ENCODE measurements around the gene CCSER1. TPM values are rescaled to one million over a fixed set of nuclear protein-coding genes. Genes with fewer than 3 reads are reported as not detected.
"Not testable (repeated sequence)": the region's sequence is repeated elsewhere in the genome, so short reads cannot be mapped to it uniquely, and the experiment has no call there.

The CCSER1 gene
- polyA plus RNA-seq, 3 donors, result 0.09 to 0.75 (median 0.13) TPM

DNA sequence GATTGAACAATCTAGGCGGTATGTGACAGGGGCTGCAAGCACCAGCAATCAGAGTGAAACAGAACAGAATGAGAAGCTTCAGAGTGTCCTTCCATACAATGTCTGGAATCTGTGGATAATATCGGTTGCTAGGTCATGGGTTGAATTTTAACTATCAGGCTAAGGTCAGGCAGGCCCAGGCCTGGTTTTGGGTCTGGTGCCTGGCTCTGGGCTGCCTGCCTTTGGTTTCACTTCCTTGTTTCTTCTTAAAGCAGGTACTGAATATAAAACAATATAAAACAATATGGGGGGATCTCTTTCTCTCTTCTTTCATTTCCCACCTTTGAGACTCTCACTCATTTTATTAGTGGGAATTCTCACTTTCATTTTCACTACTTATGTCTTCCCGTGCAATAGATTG lies 962.0 kb downstream of the CCSER1 start:
- intact Hi-C loops (cut with micrococcal nuclease), result no loop called here
- Histone ChIP-seq H3K9ac (ENCODE audit: insufficient read depth, low read length, poor library complexity, severe bottlenecking) (no peak overlapping the region), H3K9me3 (replicated peaks in 1 of 2; ENCODE audit: control insufficient read depth in 1 of 2, insufficient read depth in 1 of 2, low read length in 2 of 2) (peaks cover 4% of the 10 kb centered on the region in 2 donors), H3K27me3 (ENCODE audit: control insufficient read depth in 2 of 2, insufficient read depth in 2 of 2, low read length in 2 of 2) (no peaks in the 10 kb centered on the region), H3K27ac (ENCODE audit: low read depth in 1 of 2, low read length in 2 of 2) (no peak overlapping the region), H3K4me3 (replicated peaks in 1 of 3; ENCODE audit: low read depth in 2 of 3, low read length in 3 of 3) (no peak overlapping the region), H4K20me1 (ENCODE audit: insufficient read depth, low read length) (no peaks in the 10 kb centered on the region), H3K79me2 (ENCODE audit: insufficient read depth, low read length) (no peaks in the 10 kb centered on the region), H3K36me3 (replicated peaks in 1 of 2; ENCODE audit: control insufficient read depth in 1 of 2, insufficient read depth in 2 of 2, low read length in 2 of 2) (no peaks in the 10 kb centered on the region), H3K4me2 (replicated peaks; ENCODE audit: extremely low read depth, low read length, poor library complexity, severe bottlenecking) (no peak overlapping the region), H3K4me1 (ENCODE audit: control insufficient read depth in 1 of 2, insufficient read depth in 2 of 2, low read length in 2 of 2) (no peaks in the 10 kb centered on the region), H2AFZ (ENCODE audit: insufficient read depth, low read depth, low read length, poor library complexity, severe bottlenecking) (no peak overlapping the region)
- peaks cover 2 to 15% (median 7%) of the 10 kb centered on the region in 7 donors for H3K9me3 Mint-ChIP-seq
- H3K4me1 Mint-ChIP-seq, result no peaks in the 10 kb centered on the region
- 91% methylated on average over 2 of the region's 3 CpGs for WGBS (ENCODE audit: insufficient coverage)
- H3K4me3 Mint-ChIP-seq, result no peak overlapping the region
- no peak for DNase-seq
- no peaks in the 10 kb centered on the region for H3K36me3 Mint-ChIP-seq
- no peaks in the 10 kb centered on the region for H3K27me3 Mint-ChIP-seq (ENCODE audit: low read depth in 3 of 3)
- no peak overlapping the region for H3K27ac Mint-ChIP-seq
- no peak for TF ChIP-seq CTCF (IDR thresholded peaks at IDR 0.05)

DNA sequence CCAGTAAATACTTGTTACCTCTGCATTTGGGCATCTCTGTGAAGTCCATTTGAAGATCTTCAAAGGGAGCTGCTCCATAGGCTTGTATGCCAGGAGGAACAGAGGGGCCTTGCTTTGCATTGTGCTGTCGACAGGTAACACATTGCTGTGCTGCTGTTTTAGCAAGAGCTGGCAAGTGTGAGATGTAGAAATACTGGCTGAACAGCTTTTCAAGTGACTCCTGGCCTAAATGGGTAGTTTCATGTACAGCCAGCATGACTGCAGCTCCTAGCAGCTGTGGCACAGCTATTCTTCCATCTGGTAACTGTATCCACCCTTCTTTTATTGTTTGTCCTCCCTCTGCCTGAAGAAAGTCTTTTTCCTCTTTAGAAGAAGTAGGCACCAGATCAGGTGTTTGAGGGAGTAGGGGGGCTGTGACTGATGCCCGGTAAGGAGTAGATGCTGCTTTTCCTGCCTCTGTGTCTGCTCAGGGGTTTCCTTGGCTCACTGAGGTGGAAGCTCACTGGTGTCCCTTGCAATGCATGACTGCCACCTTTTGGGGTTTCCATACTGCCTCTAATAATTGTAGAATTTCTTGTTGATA lies 965.3 kb downstream of the CCSER1 start:
- no peak for DNase-seq
- Histone ChIP-seq H3K36me3 (replicated peaks in 1 of 2; ENCODE audit: control insufficient read depth in 1 of 2, insufficient read depth in 2 of 2, low read length in 2 of 2) (no peaks in the 10 kb centered on the region), H3K79me2 (ENCODE audit: insufficient read depth, low read length) (no peaks in the 10 kb centered on the region), H4K20me1 (ENCODE audit: insufficient read depth, low read length) (no peaks in the 10 kb centered on the region), H2AFZ (ENCODE audit: insufficient read depth, low read depth, low read length, poor library complexity, severe bottlenecking) (no peak overlapping the region), H3K4me2 (replicated peaks; ENCODE audit: extremely low read depth, low read length, poor library complexity, severe bottlenecking) (no peak overlapping the region), H3K4me1 (ENCODE audit: control insufficient read depth in 1 of 2, insufficient read depth in 2 of 2, low read length in 2 of 2) (no peaks in the 10 kb centered on the region), H3K9ac (ENCODE audit: insufficient read depth, low read length, poor library complexity, severe bottlenecking) (no peak overlapping the region), H3K9me3 (replicated peaks in 1 of 2; ENCODE audit: control insufficient read depth in 1 of 2, insufficient read depth in 1 of 2, low read length in 2 of 2) (peaks cover 10 to 19% of the 10 kb centered on the region in 2 donors), H3K27ac (ENCODE audit: low read depth in 1 of 2, low read length in 2 of 2) (no peak overlapping the region), H3K27me3 (ENCODE audit: control insufficient read depth in 2 of 2, insufficient read depth in 2 of 2, low read length in 2 of 2) (no peaks in the 10 kb centered on the region), H3K4me3 (replicated peaks in 1 of 3; ENCODE audit: low read depth in 2 of 3, low read length in 3 of 3) (no peak overlapping the region)
- intact Hi-C loops (cut with micrococcal nuclease), result no loop called here
- no peaks in the 10 kb centered on the region for H3K4me1 Mint-ChIP-seq
- H3K27ac Mint-ChIP-seq, result no peak overlapping the region
- no peaks in the 10 kb centered on the region for H3K27me3 Mint-ChIP-seq (ENCODE audit: low read depth in 3 of 3)
- no peaks in the 10 kb centered on the region for H3K36me3 Mint-ChIP-seq
- 100% methylated on average over 1 of the region's 2 CpGs for WGBS (ENCODE audit: insufficient coverage)
- no peak overlapping the region for H3K4me3 Mint-ChIP-seq
- no peak for TF ChIP-seq CTCF (IDR thresholded peaks at IDR 0.05)
- H3K9me3 Mint-ChIP-seq, result peaks cover 4 to 29% (median 12%) of the 10 kb centered on the region in 7 donors

GRCh38 chr4:91094220-91094619 lies 967.0 kb downstream of the CCSER1 start:
- H3K9me3 Mint-ChIP-seq, result peaks cover 4 to 29% (median 12%) of the 10 kb centered on the region in 7 donors
- H3K27me3 Mint-ChIP-seq (ENCODE audit: low read depth in 3 of 3); H3K4me3 ChIP-seq (replicated peaks in 1 of 3; ENCODE audit: low read depth in 2 of 3, low read length in 3 of 3); H3K79me2 ChIP-seq (ENCODE audit: insufficient read depth, low read length); H3K9ac ChIP-seq (ENCODE audit: insufficient read depth, low read length, poor library complexity, severe bottlenecking); H3K4me3 Mint-ChIP-seq; H3K4me2 ChIP-seq (replicated peaks; ENCODE audit: extremely low read depth, low read length, poor library complexity, severe bottlenecking); H3K27ac ChIP-seq (ENCODE audit: low read depth in 1 of 2, low read length in 2 of 2); H4K20me1 ChIP-seq (ENCODE audit: insufficient read depth, low read length); H3K36me3 Mint-ChIP-seq; DNase-seq; H3K4me1 Mint-ChIP-seq; H2AFZ ChIP-seq (ENCODE audit: insufficient read depth, low read depth, low read length, poor library complexity, severe bottlenecking); H3K36me3 ChIP-seq (replicated peaks in 1 of 2; ENCODE audit: control insufficient read depth in 1 of 2, insufficient read depth in 2 of 2, low read length in 2 of 2); intact Hi-C loops (cut with micrococcal nuclease); H3K27me3 ChIP-seq (ENCODE audit: control insufficient read depth in 2 of 2, insufficient read depth in 2 of 2, low read length in 2 of 2); H3K4me1 ChIP-seq (ENCODE audit: control insufficient read depth in 1 of 2, insufficient read depth in 2 of 2, low read length in 2 of 2); H3K27ac Mint-ChIP-seq: not testable (repeated sequence)
- 91% methylated on average over 5 of the region's 5 CpGs for WGBS (ENCODE audit: insufficient coverage)
- peaks cover 10 to 19% of the 10 kb centered on the region in 2 donors for H3K9me3 ChIP-seq (replicated peaks in 1 of 2; ENCODE audit: control insufficient read depth in 1 of 2, insufficient read depth in 1 of 2, low read length in 2 of 2)

All from CD14-positive monocyte (primary cell).